Adrenal gland (tissue), 12 donors: Measurements from ENCODE around the gene BCDIN3D. TPM values are rescaled to one million over a fixed set of nuclear protein-coding genes. Genes with fewer than 3 reads are reported as not detected.
"Not testable (repeated sequence)": the region's sequence is repeated elsewhere in the genome, so short reads cannot be mapped to it uniquely, and the experiment has no call there.

Experiments
- DNase-seq, 7 donors: peaks; one replicate each; pipeline ENCODE4 v3.0.0-alpha.2; 2019 to 2020
- H3K27ac ChIP-seq, 5 donors: fragments of 200-600 bp; sonication (generic) in 4 of 5; 1 replicate in 3 of 5; 2 replicates in 2 of 5; pipeline versions ENCODE4 v1.5.1 to v1.8.0; 2016 to 2020; ENCODE audit warnings: mild to moderate bottlenecking in 1 of 5
- H3K27me3 ChIP-seq: fragments of 200-600 bp; 2 replicates; pipeline ENCODE4 v1.8.0; 2021
- H3K36me3 ChIP-seq, 2 donors: fragments of 200-600 bp; replicated peaks in 1 of 2; 1 replicate in 1 of 2; 2 replicates in 1 of 2; pipeline versions ENCODE4 v1.5.1 to v1.8.0; 2018 to 2022
- H3K4me1 ChIP-seq, 2 donors: fragments of 200-600 bp; replicated peaks in 1 of 2; 1 replicate in 1 of 2; 2 replicates in 1 of 2; pipeline versions ENCODE4 v1.5.1 to v1.8.0; 2018 to 2021
- H3K4me3 ChIP-seq, 4 donors: fragments of 200-600 bp; sonication (generic) in 3 of 4; one replicate each; pipeline ENCODE4 v1.5.1; 2016 to 2018
- H3K9me3 ChIP-seq, 3 donors: fragments of 200-600 bp; sonication (generic) in 1 of 3; replicated peaks in 1 of 3; 1 replicate in 2 of 3; 2 replicates in 1 of 3; pipeline versions ENCODE4 v1.5.1 to v1.8.0; 2016 to 2021
- POLR2A ChIP-seq, 2 donors: fragments of 450-650 bp; IDR thresholded peaks; one replicate each; pipeline ENCODE4 v1.6.1; 2017; ENCODE audit warnings: antibody characterized with exemption in 2 of 2, mild to moderate bottlenecking in 2 of 2, moderate library complexity in 1 of 2
- whole genome bisulfite sequencing, 4 donors: extraction: QIAGEN DNeasy Blood & Tissue Kit in 2 of 4; methylation state at CpG; one replicate each; pipeline versions ENCODE4 v1.1.5 to v1.1.7; 2013 to 2017; 5-methylcytosine and 5-hydroxymethylcytosine counted together
- intact Hi-C, 2 donors: fragments of 100-400 bp; cut with DNase I; formaldehyde crosslinking; loops; one replicate each; pipeline versions ENCODE4 v1.14.1 to v1.15.0; 2022 to 2023
- polyA plus RNA-seq, 3 donors: library from polyadenylated mRNA; stranded (reverse); fragments of 200-250 nt in 2 of 3; fragments of 350-450 nt in 1 of 3; fragmentation: Illumina TruSeq in 1 of 3; extraction: RNeasy Lipid Tissue Mini Kit (QIAGEN cat#74804) in 1 of 3; gene quantifications; one replicate each; pipeline ENCODE4 v1.2.3, GENCODE V29; 2013 to 2014
- total RNA-seq, 9 donors: library from RNA; depleted of rRNA in 4 of 9; stranded (reverse); fragments of >200 nt in 4 of 9; fragments of 120-200 nt in 1 of 9; fragmentation: NEBNext Ultra II Directional in 1 of 9; extraction: Animal tissue kit (Norgen Biotek cat#: 25700) in 1 of 9; gene quantifications; one replicate each; pipeline versions ENCODE4 v1.1.0 to v1.2.4, GENCODE V29; 2013 to 2023
- TF ChIP-seq, protein P1 (sequence below), 6 experiments: fragments of 450-650 bp in 4 of 6; fragments of 200-600 bp in 2 of 6; sonication (generic) in 1 of 6; IDR thresholded peaks; 1 replicate in 5 of 6; 2 replicates in 1 of 6; pipeline versions ENCODE4 v1.5.1 to v1.8.0; 2016 to 2021; ENCODE audit warnings: antibody characterized with exemption in 6 of 6, mild to moderate bottlenecking in 2 of 6, moderate library complexity in 1 of 6
- donor health status: healthy with polysubstance abuse.
- donor health status: Bipolar disorder and iron deficiency.
- donor health status: DM: yes; HTN: yes; CAD: no.
- donor health status: DM: no; HTN: no; CAD: no.
- donor health status: DM: no; HTN: no; CAD: no.
- donor health status: DM: yes; HTN: yes; CAD: no.

Gene BCDIN3D
- total and polyA plus RNA-seq, 12 donors = 1.9 to 8.9 (median 4.8) TPM

DNA sequence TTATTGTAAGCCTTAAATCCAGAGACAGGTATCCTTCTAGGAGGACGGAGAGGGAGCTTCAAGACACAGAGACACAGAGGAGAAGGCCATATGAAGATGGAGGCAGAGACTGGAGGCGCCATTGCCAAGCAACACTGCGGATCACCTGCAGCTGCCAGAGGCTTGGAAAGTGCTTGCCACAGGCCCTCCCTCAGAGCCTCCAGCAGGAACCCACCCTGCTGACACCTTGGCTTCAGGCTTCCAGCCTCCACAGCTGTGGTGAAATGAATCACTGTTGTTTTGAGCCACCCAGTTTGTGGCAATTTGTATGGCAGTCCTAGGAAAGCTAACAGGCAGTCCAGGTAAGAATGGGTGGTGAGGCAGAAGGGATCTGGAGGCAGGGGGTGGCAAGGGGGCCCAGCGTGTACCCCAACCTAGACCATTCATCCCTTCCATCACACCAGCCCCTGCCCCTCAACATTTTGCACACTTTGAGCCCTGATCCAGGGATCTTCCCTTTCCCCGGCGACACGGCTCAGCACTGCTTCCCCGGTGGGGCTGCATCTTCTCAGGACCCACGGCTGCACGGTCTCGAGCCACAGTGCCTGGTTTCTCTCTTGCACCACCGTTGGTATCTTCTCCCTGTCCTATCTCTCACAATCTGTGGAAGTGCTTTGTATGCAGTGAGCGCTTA, 22.3 kb upstream of the BCDIN3D start:
- Histone ChIP-seq H3K9me3 (no peaks in the 10 kb centered on the region), H3K27ac (no peak overlapping the region), H3K4me1 (peaks cover 0 to 21% of the 10 kb centered on the region in 2 donors), H3K36me3 (no peaks in the 10 kb centered on the region), H3K27me3 (no peaks in the 10 kb centered on the region), H3K4me3 (no peak overlapping the region)
- intact Hi-C loops = loop anchor here (5.0 to 10.0 kb wide), 4 partner anchors 100 to 192 kb away; partner anchors contain the start of genes ASIC1 (in 2 of the 2) and AQP5 (in 1 of the 2)
- DNase-seq = peak in 1 of 7 donors; percentile 43
- WGBS, 4 donors = 66 to 88% (median 77%) methylated on average over 12 to 13 of the region's 13 CpGs
- TF ChIP-seq, protein P1, sequence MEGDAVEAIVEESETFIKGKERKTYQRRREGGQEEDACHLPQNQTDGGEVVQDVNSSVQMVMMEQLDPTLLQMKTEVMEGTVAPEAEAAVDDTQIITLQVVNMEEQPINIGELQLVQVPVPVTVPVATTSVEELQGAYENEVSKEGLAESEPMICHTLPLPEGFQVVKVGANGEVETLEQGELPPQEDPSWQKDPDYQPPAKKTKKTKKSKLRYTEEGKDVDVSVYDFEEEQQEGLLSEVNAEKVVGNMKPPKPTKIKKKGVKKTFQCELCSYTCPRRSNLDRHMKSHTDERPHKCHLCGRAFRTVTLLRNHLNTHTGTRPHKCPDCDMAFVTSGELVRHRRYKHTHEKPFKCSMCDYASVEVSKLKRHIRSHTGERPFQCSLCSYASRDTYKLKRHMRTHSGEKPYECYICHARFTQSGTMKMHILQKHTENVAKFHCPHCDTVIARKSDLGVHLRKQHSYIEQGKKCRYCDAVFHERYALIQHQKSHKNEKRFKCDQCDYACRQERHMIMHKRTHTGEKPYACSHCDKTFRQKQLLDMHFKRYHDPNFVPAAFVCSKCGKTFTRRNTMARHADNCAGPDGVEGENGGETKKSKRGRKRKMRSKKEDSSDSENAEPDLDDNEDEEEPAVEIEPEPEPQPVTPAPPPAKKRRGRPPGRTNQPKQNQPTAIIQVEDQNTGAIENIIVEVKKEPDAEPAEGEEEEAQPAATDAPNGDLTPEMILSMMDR (IDR thresholded peaks at IDR 0.05) = no peak
- TF ChIP-seq POLR2A (IDR thresholded peaks at IDR 0.05) = no peak

DNA sequence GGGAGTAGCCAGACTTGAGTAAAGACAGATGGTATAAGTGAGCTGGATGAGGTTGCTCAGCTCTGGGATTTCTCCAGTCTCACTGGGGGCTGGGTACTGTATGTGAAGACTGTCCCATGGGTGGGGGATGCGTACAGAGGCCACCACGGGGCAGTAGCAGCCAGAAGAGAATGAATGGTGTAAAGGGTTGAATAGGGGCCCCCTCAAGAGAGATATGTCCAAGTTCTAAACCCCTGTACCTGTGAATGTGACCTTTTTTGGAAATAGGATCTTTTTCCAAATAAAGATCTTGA, 21.8 kb upstream of the BCDIN3D start:
- peaks cover 0 to 21% of the 10 kb centered on the region in 2 donors for H3K4me1 ChIP-seq
- no peaks in the 10 kb centered on the region for H3K27me3 ChIP-seq
- peak in 1 of 7 donors; percentile 45 for DNase-seq
- TF ChIP-seq, protein P1 (IDR thresholded peaks at IDR 0.05) = no peak
- TF ChIP-seq POLR2A (IDR thresholded peaks at IDR 0.05) = no peak
- H3K27ac ChIP-seq = no peak overlapping the region
- intact Hi-C loops = loop anchor here (5.0 to 10.0 kb wide), 4 partner anchors 100 to 193 kb away; partner anchors contain the start of genes ASIC1 (in 2 of the 2) and AQP5 (in 1 of the 2)
- no peak overlapping the region for H3K4me3 ChIP-seq
- WGBS, 4 donors = 46 to 71% (median 50%) methylated on average over 2 of the region's 2 CpGs
- no peaks in the 10 kb centered on the region for H3K36me3 ChIP-seq
- no peaks in the 10 kb centered on the region for H3K9me3 ChIP-seq

DNA sequence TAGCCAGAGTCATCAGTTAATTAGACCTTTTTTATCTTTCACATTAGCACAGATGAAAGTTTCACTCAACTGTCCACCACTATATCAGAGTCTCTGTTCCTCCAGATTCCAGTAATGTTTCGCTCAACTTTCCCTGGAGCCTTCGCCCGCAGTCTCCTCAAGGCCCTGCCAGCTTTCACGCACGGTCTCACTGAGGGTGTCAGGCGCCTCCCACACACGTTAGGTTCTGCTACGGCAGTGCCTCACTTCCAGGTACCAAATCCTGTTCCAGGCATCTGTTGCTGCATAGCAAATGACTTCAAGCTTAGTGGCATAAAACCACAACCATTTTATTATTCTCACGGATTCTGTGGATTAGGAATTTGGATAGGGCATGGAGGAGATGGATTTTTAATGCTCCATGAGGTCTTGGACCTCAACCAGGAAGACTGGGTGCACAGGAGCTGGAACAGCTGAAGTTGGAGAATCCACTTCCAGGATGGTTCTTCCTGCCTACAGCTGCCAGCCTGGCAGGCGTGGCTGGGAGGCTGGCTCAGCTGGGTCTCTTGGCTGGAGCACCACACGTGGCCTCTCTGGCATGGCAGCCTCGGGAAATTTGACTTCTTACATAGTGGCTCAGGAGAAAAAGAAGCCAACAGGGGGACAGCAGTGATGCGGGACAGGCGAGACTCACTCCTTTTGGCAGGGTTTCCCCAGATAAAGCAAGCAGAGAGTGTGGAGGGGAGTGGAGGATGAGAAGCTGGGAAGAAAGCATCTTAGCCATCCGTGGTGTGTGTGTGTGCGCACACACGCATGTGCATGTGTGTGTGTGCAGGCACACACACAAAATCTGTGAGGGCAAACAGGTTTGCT, 21.3 kb upstream of the BCDIN3D start:
- H3K36me3 ChIP-seq = no peaks in the 10 kb centered on the region
- TF ChIP-seq POLR2A (IDR thresholded peaks at IDR 0.05) = no peak
- TF ChIP-seq, protein P1 (IDR thresholded peaks at IDR 0.05) = no peak
- 69 to 78% (median 76%) methylated on average over 17 of the region's 17 CpGs for WGBS, 4 donors
- intact Hi-C loops = loop anchor here in 1 of 2 donors (10.0 kb wide), 2 partner anchors 101 to 191 kb away; partner anchors contain the start of genes AQP5 and ASIC1
- H3K27me3 ChIP-seq = no peaks in the 10 kb centered on the region
- peak in 1 of 7 donors; percentile 49 for DNase-seq
- H3K27ac ChIP-seq = no peak overlapping the region
- H3K9me3 ChIP-seq = no peaks in the 10 kb centered on the region
- H3K4me1 ChIP-seq = peaks cover 0 to 19% of the 10 kb centered on the region in 2 donors
- no peak overlapping the region for H3K4me3 ChIP-seq

DNA sequence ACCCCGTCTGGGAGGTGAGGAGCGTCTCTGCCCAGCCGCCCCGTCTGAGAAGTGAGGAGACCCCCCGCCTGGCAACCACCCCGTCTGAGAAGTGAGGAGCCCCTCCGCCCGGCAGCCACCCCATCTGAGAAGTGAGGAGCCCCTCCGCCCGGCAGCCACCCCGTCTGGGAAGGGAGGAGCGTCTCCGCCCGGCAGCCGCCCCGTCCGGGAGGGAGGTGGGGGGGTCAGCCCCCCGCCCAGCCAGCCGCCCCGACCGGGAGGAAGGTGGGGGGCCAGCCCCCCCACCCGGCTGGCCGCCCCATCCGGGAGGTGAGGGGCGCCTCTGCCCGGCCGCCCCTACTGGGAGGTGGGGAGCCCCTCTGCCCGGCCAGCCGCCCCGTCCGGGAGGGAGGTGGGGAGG, 18.0 kb upstream of the BCDIN3D start:
- 81 to 87% methylated on average over 22 to 28 of the region's 31 CpGs; no CpG with 5 or more reads in 2 of the 4 donors for WGBS, 4 donors
- H3K4me3 ChIP-seq, H3K36me3 ChIP-seq, H3K27ac ChIP-seq, H3K27me3 ChIP-seq, DNase-seq, H3K9me3 ChIP-seq, H3K4me1 ChIP-seq: not testable (repeated sequence)
- intact Hi-C loops = loop anchor here in 1 of 2 donors (10.0 kb wide), 2 partner anchors 104 to 194 kb away; partner anchors contain the start of genes AQP5 and ASIC1

DNA sequence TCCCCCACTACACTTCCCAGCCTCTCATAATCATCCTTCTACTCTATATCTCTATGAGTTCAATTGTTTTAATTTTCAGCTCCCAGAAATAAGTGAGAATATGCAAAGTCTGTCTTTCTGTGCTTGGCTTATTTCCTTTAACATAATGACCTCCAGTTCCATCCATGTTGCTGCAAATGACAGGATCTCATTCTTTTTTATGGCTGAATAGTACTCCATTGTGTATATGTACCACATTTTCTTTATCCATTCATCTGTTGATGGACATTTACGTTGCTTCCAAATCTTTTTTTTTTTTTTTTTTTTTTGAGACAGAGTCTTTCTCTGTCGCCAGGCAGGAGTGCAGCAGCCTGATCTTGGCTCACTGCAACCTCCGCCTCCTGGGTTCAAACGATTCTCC, 13.0 kb upstream of the BCDIN3D start:
- intact Hi-C loops, H3K27ac ChIP-seq, DNase-seq, H3K4me3 ChIP-seq, H3K36me3 ChIP-seq, H3K9me3 ChIP-seq, H3K27me3 ChIP-seq, H3K4me1 ChIP-seq: not testable (repeated sequence)
- WGBS, 4 donors = 83 to 90% (median 88%) methylated on average over 4 of the region's 4 CpGs
